ENCODE results near the gene DYDC2.

Gene DYDC2

GRCh38 chr10:80320377-80320776 lies 36.2 kb upstream of the DYDC2 start:
- H3K27ac ChIP-seq (replicated peaks): no peak overlapping the region
- no peak overlapping the region for H3K4me3 ChIP-seq (replicated peaks; ENCODE audit: insufficient read depth, low read length)
- no peak for TF ChIP-seq CTCF (IDR thresholded peaks at IDR 0.05; ENCODE audit: insufficient read depth, low read length)
- no peak for TF ChIP-seq POLR2AphosphoS5 (IDR thresholded peaks at IDR 0.05; ENCODE audit: low read depth)
- no peak for TF ChIP-seq GABPA (IDR thresholded peaks at IDR 0.05; ENCODE audit: low read depth)
- TF ChIP-seq SPI1 (IDR thresholded peaks at IDR 0.05; ENCODE audit: borderline replicate concordance, low read depth): no peak
- TF ChIP-seq REST (IDR thresholded peaks at IDR 0.05; ENCODE audit: insufficient replicate concordance, low read depth): no peak
- no peaks in the 10 kb centered on the region for H3K27me3 ChIP-seq (ENCODE audit: insufficient read depth, poor library complexity, severe bottlenecking)
- no peak for DNase-seq (ENCODE audit: low read depth in 1 of 2, low spot score in 1 of 2)

GRCh38 chr10:80321183-80321582 lies 35.4 kb upstream of the DYDC2 start:
- no peak overlapping the region for H3K4me3 ChIP-seq (replicated peaks; ENCODE audit: insufficient read depth, low read length)
- no peak overlapping the region for H3K27ac ChIP-seq (replicated peaks)
- H3K27me3 ChIP-seq (ENCODE audit: insufficient read depth, poor library complexity, severe bottlenecking): no peaks in the 10 kb centered on the region
- DNase-seq (ENCODE audit: low read depth in 1 of 2, low spot score in 1 of 2): no peak
- no peak for TF ChIP-seq CTCF (IDR thresholded peaks at IDR 0.05; ENCODE audit: insufficient read depth, low read length)
- no peak for TF ChIP-seq GABPA (IDR thresholded peaks at IDR 0.05; ENCODE audit: low read depth)
- TF ChIP-seq POLR2AphosphoS5 (IDR thresholded peaks at IDR 0.05; ENCODE audit: low read depth): no peak
- TF ChIP-seq SPI1 (IDR thresholded peaks at IDR 0.05; ENCODE audit: borderline replicate concordance, low read depth): no peak
- TF ChIP-seq REST (IDR thresholded peaks at IDR 0.05; ENCODE audit: insufficient replicate concordance, low read depth): no peak

- no peak overlapping the region for H3K27ac ChIP-seq (replicated peaks)
Observed at GRCh38 chr10:80322158-80322557, 34.4 kb upstream of the DYDC2 start.

More at GRCh38 chr10:80322158-80322557, 34.4 kb upstream of the DYDC2 start:
- TF ChIP-seq GABPA (IDR thresholded peaks at IDR 0.05; ENCODE audit: low read depth): no peak
- TF ChIP-seq SPI1 (IDR thresholded peaks at IDR 0.05; ENCODE audit: borderline replicate concordance, low read depth): no peak
- no peak for TF ChIP-seq REST (IDR thresholded peaks at IDR 0.05; ENCODE audit: insufficient replicate concordance, low read depth)
- no peak for TF ChIP-seq POLR2AphosphoS5 (IDR thresholded peaks at IDR 0.05; ENCODE audit: low read depth)
- no peak for TF ChIP-seq CTCF (IDR thresholded peaks at IDR 0.05; ENCODE audit: insufficient read depth, low read length)
- H3K27me3 ChIP-seq (ENCODE audit: insufficient read depth, poor library complexity, severe bottlenecking): no peaks in the 10 kb centered on the region
- no peak overlapping the region for H3K4me3 ChIP-seq (replicated peaks; ENCODE audit: insufficient read depth, low read length)
- no peak for DNase-seq (ENCODE audit: low read depth in 1 of 2, low spot score in 1 of 2)

All from HL-60 (cell line).